Choroid plexus epithelial cell (primary cell): Measurements from ENCODE around the gene SIGLEC6.
A peak's percentile ranks its signal among the peaks of the same experiment; 100 is the strongest.

Source experiments
- DNase-seq: peaks from one replicate; pipeline ENCODE4 v3.0.0-alpha.2; 2010; ENCODE audit warnings: low read depth
- H3K4me3 ChIP-seq: 2 replicates; pipeline ENCODE4 v1.5.1; 2011; ENCODE audit warnings: low read depth, mild to moderate bottlenecking, control low read depth, low read length, moderate library complexity
- TF ChIP-seq, protein P1 (sequence below): conservative IDR thresholded peaks from 2 replicates; pipeline ENCODE4 v1.5.1; 2011; ENCODE audit warnings: low read depth, mild to moderate bottlenecking, control low read depth, inconsistent platforms, low read length, moderate library complexity

The SIGLEC6 gene

DNA sequence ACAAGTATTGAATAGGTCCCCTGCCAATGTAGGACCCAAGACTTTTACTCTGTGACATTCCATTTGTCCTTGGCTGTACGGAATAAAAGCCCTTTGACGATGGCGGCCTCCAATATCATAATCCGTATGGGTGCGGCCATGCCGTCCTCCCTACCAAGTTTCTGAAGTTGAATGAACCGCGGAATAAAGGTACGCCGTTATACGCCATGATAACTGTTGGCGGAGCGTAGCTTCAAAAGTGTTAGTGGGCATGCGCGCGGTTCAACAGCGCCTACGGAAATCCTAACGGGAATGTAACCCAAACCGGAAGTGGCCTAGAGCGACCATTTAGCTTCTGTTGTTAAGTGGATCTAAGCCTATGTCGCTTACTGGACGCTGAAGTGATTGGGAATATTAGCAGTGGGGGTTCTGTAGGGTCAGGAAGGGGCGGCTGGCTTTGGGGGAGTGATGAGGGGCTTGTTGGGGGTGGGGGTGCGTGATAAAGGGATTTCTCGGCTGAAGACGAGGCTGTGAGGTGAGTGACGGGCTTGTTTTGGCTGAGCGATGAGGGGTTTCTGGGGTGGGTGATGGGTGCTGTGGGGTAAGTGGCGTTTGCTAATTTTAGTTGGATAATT, 39.6 kb upstream of the SIGLEC6 start, which contains the start of gene ZNF175:
ZNF175 (plus strand) TSS at position 322 of the 614 bp plus-strand sequence. CDS start 2,047 bp downstream, outside the sequence.
- peak; percentile 98 for DNase-seq
- peak within 1 kb of the TSS; percentile 83 for H3K4me3 ChIP-seq
- TF ChIP-seq, protein P1, sequence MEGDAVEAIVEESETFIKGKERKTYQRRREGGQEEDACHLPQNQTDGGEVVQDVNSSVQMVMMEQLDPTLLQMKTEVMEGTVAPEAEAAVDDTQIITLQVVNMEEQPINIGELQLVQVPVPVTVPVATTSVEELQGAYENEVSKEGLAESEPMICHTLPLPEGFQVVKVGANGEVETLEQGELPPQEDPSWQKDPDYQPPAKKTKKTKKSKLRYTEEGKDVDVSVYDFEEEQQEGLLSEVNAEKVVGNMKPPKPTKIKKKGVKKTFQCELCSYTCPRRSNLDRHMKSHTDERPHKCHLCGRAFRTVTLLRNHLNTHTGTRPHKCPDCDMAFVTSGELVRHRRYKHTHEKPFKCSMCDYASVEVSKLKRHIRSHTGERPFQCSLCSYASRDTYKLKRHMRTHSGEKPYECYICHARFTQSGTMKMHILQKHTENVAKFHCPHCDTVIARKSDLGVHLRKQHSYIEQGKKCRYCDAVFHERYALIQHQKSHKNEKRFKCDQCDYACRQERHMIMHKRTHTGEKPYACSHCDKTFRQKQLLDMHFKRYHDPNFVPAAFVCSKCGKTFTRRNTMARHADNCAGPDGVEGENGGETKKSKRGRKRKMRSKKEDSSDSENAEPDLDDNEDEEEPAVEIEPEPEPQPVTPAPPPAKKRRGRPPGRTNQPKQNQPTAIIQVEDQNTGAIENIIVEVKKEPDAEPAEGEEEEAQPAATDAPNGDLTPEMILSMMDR = no peak

DNA sequence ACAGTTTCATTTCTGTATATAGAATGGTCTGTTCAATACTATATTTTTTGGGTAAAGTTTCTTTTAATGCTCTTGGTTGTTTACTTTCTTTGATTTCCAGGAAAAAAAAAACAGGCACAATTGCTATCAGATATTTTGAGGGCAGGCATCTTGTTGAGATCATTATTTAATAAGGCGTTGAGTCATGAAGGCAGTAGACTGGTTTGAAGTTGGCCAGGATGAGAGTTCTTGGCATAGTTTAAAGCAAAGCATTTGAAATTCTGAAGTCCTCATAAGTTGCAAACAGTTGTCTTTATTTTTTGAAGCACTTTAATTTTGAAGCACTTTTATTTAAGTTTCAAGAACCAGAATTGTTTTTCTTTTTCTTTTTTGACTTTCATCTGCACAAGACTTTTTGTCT, 37.0 kb upstream of the SIGLEC6 start:
- no peak for DNase-seq
- TF ChIP-seq, protein P1 = no peak
- H3K4me3 ChIP-seq = no peak overlapping the region

DNA sequence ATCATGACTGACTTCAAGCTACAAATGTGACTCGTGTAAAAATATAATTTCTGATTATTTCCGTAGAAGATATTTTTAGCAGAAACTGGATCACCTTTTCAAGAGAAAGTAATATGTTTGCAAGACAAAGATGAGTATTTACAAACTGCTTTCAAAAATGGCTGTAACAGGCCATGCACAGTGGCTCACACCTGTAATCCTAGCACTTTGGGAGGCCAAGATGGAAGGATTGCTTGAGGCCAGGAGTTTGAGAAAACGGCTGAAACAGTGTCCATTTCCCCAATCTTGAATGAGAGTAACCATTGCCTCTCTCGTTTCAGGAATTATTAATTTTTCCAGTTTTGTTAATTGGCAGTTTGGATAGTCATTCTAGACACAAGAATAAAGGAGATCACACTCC, 36.1 kb upstream of the SIGLEC6 start:
- TF ChIP-seq, protein P1 = no peak
- DNase-seq = no peak
- no peak overlapping the region for H3K4me3 ChIP-seq

DNA sequence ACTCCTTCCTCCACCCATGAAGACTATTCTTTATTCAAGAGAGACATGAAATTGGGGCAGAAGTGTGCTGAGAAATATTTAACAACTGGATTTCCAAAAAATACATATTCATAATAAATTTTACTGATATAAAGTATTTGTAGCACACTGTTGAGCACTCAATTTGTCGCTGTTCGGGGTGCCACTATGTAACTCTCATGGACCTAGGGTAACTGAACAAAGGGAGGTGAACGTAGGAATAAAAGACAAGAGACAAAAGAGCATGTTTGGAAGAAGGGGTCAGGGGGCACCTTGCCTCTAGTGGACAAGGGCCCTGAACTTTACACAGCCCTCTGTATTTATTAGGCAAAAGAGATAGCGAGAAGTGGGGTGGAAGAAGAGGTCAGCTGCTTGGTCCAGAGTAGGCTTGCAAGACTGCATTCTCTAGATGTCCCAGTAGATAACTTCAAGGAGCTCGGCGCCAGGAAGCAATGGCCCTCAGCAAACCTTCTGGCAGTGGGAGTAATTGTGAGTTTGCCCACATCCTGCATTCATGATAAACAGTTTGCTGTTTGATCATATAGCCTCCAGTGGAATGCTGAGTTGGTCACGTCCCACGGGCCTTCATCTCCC, 35.1 kb upstream of the SIGLEC6 start:
- no peak for DNase-seq
- TF ChIP-seq, protein P1 = no peak
- no peak overlapping the region for H3K4me3 ChIP-seq

DNA sequence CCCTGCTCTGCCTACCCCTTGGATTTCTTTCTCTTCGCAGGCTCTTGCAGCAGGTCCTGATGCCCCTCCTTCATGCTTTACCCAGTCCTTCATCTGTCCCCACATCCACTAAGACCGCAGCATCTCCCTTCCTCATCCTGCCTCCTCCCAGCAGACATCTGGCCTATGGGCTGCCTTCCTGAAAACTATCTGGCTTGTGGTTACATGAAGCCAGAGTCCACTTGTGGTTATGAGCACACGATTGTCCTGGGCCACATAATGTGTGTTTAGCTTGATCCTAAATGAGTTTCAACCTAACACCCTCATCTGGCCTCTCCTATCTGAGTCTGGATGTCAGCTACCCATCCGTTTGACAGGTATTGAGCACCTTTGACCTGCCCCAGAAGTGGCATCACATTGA, 34.1 kb upstream of the SIGLEC6 start:
- H3K4me3 ChIP-seq = no peak overlapping the region
- TF ChIP-seq, protein P1 = no peak
- no peak for DNase-seq

DNA sequence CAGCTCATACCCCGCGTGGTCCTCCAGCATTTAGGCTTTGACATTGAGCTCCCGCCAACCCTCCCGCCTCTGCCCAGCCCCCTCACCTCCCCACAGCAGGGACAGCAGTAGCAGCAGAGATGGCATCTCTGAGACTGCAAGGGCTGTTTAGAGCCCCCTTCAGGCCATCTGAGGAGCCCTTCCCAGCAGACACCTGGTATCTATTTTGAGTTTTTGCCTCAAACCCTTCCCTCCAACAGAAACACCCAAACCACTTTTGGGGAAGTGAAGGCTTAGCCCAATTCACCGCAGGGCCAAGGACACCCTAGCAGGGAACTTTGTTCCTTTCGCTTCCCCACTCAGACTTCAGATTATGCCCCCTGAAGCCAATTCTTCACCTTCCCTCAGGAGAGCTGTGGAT, 33.3 kb upstream of the SIGLEC6 start:
- H3K4me3 ChIP-seq = no peak overlapping the region
- TF ChIP-seq, protein P1 = no peak
- DNase-seq = no peak

DNA sequence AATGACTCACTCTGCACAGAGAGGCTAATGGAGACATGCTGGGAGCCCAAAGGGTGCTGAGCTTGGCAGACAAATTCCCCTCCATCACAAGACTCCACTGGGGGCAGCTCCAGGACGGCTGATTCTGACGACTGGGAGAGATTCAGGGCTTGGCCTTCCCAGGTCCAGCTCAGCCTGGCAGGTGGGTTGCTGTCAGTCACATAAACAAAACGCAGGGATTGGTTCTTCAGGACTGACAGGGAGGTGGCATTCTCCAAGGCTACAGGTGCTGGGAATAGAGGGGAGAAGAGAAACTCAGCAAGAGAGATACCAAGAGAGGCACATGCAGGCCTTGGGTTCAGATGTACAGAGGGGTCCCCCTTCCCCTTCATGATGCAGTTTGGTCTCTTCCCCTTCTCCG, 28.9 kb upstream of the SIGLEC6 start:
- DNase-seq = no peak
- TF ChIP-seq, protein P1 = no peak
- H3K4me3 ChIP-seq = no peak overlapping the region
